Fibroblast of the conjunctiva (primary cell): ENCODE measurements around the gene HMGXB3.

Experiments
- DNase-seq: peaks from one replicate; pipeline ENCODE4 v3.0.0-alpha.2; 2010; ENCODE audit warnings: low read depth

The HMGXB3 gene

GRCh38 chr5:150000256-150000989 is at the start of gene HMGXB3, which contains the start of gene TIGD6:
TSS of gene HMGXB3 (plus strand) at chr5:150000739. CDS start at chr5:150004853, 4,114 bp downstream.
TSS of gene TIGD6 (minus strand) at chr5:150000654. CDS start at chr5:149996348, 4,306 bp downstream.
- peak; percentile 91 for DNase-seq

GRCh38 chr5:149951138-149951749 is 49.3 kb upstream of the HMGXB3 start:
- no peak for DNase-seq

- DNase-seq = no peak
Measured at GRCh38 chr5:149953436-149954121, 47.0 kb upstream of the HMGXB3 start.

GRCh38 chr5:149954798-149955197 is 45.7 kb upstream of the HMGXB3 start:
- DNase-seq = no peak

- no peak for DNase-seq
Measured at GRCh38 chr5:149956685-149957084, 43.9 kb upstream of the HMGXB3 start.

- no peak for DNase-seq
Measured at GRCh38 chr5:149957855-149958254, 42.7 kb upstream of the HMGXB3 start.

GRCh38 chr5:149959406-149960236 is 40.9 kb upstream of the HMGXB3 start:
- peak; percentile 54 for DNase-seq

- peak; percentile 95 for DNase-seq
Measured at GRCh38 chr5:149960272-149961185, 40.0 kb upstream of the HMGXB3 start, which contains the start of gene SLC26A2. TSS of gene SLC26A2 (plus strand) at chr5:149960758. CDS start at chr5:149977653, 16,895 bp downstream.

GRCh38 chr5:149961186-149961685 is 39.3 kb upstream of the HMGXB3 start:
- no peak for DNase-seq

- DNase-seq = peak; percentile 44
Measured at GRCh38 chr5:149961957-149962409, 38.6 kb upstream of the HMGXB3 start.

GRCh38 chr5:149962601-149963300 is 37.8 kb upstream of the HMGXB3 start:
- DNase-seq = no peak

- no peak for DNase-seq
Measured at GRCh38 chr5:149963729-149964128, 36.8 kb upstream of the HMGXB3 start.

- DNase-seq = no peak
Measured at GRCh38 chr5:149966946-149967345, 33.6 kb upstream of the HMGXB3 start.

GRCh38 chr5:149969181-149969930 is 31.2 kb upstream of the HMGXB3 start:
- DNase-seq = no peak

GRCh38 chr5:149975409-149975808 is 25.1 kb upstream of the HMGXB3 start:
- no peak for DNase-seq

GRCh38 chr5:149979896-149980295 is 20.6 kb upstream of the HMGXB3 start:
- no peak for DNase-seq

GRCh38 chr5:149981206-149981605 is 19.3 kb upstream of the HMGXB3 start:
- no peak for DNase-seq

- DNase-seq = no peak
Measured at GRCh38 chr5:149982505-149982904, 18.0 kb upstream of the HMGXB3 start.

- DNase-seq = no peak
Measured at GRCh38 chr5:149988126-149988525, 12.4 kb upstream of the HMGXB3 start.
